Esophagus squamous epithelium (tissue), 5 donors: ENCODE data around the gene NRXN2. TPM values are rescaled to one million over a fixed set of nuclear protein-coding genes. Genes with fewer than 3 reads are reported as not detected.

ENCODE experiments used
- DNase-seq: peaks from one replicate; lab custom pipeline; 2025; lab: John Stamatoyannopoulos, UW
- H3K27ac ChIP-seq, 4 donors: fragments of 200-600 bp; sonication (generic); one replicate each; pipeline ENCODE4 v1.5.1; 2016 to 2019; ENCODE audit warnings: mild to moderate bottlenecking in 1 of 4
- H3K27me3 ChIP-seq, 4 donors: fragments of 200-600 bp; sonication (generic); 1 replicate in 3 of 4; 2 replicates in 1 of 4; pipeline versions ENCODE4 v1.5.1 to v1.6.0; 2017 to 2021; ENCODE audit warnings: antibody characterized with exemption in 1 of 4
- H3K36me3 ChIP-seq, 3 donors: fragments of 200-600 bp; sonication (generic); one replicate each; pipeline ENCODE4 v1.5.1; 2016 to 2019
- H3K4me1 ChIP-seq, 3 donors: fragments of 200-600 bp; sonication (generic); one replicate each; pipeline ENCODE4 v1.5.1; 2017 to 2019
- H3K4me3 ChIP-seq, 4 donors: fragments of 200-600 bp; sonication (generic); 1 replicate in 3 of 4; 2 replicates in 1 of 4; pipeline ENCODE4 v1.5.1; 2016 to 2019; ENCODE audit warnings: mild to moderate bottlenecking in 2 of 4, moderate library complexity in 1 of 4
- H3K9me3 ChIP-seq, 3 donors: fragments of 200-600 bp; sonication (generic); one replicate each; pipeline ENCODE4 v1.5.1; 2016 to 2019
- POLR2A ChIP-seq, 4 donors: fragments of 450-650 bp; IDR thresholded peaks; one replicate each; pipeline ENCODE4 v1.6.1; 2017; ENCODE audit warnings: antibody characterized with exemption in 4 of 4, mild to moderate bottlenecking in 4 of 4, moderate library complexity in 3 of 4
- WGBS, 2 donors: methylation state at CpG; one replicate each; pipeline ENCODE4 v1.1.5; 2018; 5-methylcytosine and 5-hydroxymethylcytosine counted together
- intact Hi-C: fragments of 100-400 bp; cut with DNase I; formaldehyde crosslinking; loops from one replicate; pipeline ENCODE4 v1.15.0; 2022
- total RNA-seq, 4 donors: library from RNA; depleted of rRNA; stranded (reverse); fragments of >200 nt; gene quantifications; one replicate each; pipeline ENCODE4 v1.1.0, GENCODE V29; 2016
- TF ChIP-seq, protein P1 (sequence below), 6 experiments: fragments of 450-650 bp in 4 of 6; fragments of 200-600 bp in 2 of 6; sonication (generic) in 2 of 6; IDR thresholded peaks; one replicate each; pipeline ENCODE4 v1.5.1; 2016 to 2019; ENCODE audit warnings: antibody characterized with exemption in 6 of 6, mild to moderate bottlenecking in 4 of 6, moderate library complexity in 4 of 6
- donor health status: DM: yes; HTN: yes; CAD: no.

NRXN2 gene
- total RNA-seq, 4 donors from 2014 or later: 0.38 TPM; not detected in 3

DNA sequence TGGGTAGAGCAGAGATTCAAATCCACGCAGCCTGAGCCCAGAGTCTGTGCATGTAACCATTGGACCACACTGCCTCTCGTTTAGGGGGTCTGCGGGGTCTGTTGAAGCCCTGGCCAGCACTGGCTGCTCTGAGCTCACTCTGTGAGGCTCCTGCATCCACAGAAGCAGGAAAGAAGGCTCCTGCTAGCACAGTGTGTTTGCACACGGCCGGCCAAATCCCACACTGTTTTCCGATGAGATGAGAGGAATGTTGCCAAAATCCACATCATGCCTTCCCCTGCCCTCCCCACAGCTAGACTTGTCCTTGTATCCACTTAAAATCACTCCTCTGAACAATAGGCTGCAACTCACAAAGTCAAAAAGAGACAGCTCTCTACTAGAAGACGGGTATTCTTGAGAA is 142.6 kb downstream of the NRXN2 start:
- Histone ChIP-seq H3K27me3 (peaks cover 0 to 4% (median 0%) of the 10 kb centered on the region in 4 donors), H3K27ac (no peak overlapping the region), H3K36me3 (no peaks in the 10 kb centered on the region), H3K4me3 (no peak overlapping the region), H3K9me3 (no peaks in the 10 kb centered on the region), H3K4me1 (no peaks in the 10 kb centered on the region)
- TF ChIP-seq, protein P1, sequence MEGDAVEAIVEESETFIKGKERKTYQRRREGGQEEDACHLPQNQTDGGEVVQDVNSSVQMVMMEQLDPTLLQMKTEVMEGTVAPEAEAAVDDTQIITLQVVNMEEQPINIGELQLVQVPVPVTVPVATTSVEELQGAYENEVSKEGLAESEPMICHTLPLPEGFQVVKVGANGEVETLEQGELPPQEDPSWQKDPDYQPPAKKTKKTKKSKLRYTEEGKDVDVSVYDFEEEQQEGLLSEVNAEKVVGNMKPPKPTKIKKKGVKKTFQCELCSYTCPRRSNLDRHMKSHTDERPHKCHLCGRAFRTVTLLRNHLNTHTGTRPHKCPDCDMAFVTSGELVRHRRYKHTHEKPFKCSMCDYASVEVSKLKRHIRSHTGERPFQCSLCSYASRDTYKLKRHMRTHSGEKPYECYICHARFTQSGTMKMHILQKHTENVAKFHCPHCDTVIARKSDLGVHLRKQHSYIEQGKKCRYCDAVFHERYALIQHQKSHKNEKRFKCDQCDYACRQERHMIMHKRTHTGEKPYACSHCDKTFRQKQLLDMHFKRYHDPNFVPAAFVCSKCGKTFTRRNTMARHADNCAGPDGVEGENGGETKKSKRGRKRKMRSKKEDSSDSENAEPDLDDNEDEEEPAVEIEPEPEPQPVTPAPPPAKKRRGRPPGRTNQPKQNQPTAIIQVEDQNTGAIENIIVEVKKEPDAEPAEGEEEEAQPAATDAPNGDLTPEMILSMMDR (IDR thresholded peaks at IDR 0.05): no peak
- TF ChIP-seq POLR2A (IDR thresholded peaks at IDR 0.05): no peak
- intact Hi-C loops: no loop called here
- 25 to 44% methylated on average over 1 to 7 of the region's 7 CpGs for WGBS, 2 donors
- no peak for DNase-seq

DNA sequence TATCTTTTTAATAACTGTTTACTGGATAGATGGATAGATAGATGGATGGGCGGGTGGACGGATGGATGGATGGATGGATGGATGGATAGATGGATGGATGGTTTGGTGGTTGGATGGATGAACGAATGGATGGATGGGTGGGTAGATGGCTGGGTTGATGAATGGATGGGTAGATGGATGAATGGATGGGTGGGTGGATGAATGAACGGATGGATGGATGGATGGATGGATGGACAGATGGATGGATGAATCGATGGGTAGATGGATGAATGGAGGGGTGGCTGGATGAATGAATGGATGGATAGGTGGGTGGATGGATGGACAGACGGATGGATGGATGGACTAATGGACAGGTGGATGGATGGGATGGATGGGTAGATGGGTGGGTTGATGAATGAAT is 145.8 kb downstream of the NRXN2 start:
- no peak overlapping the region for H3K4me3 ChIP-seq
- 86 to 93% methylated on average over 6 of the region's 6 CpGs for WGBS, 2 donors
- no peak for DNase-seq
- no peaks in the 10 kb centered on the region for H3K27me3 ChIP-seq
- intact Hi-C loops: no loop called here
- TF ChIP-seq POLR2A (IDR thresholded peaks at IDR 0.05): no peak
- TF ChIP-seq, protein P1 (IDR thresholded peaks at IDR 0.05): no peak
- H3K27ac ChIP-seq: no peak overlapping the region
- H3K9me3 ChIP-seq: no peaks in the 10 kb centered on the region
- H3K4me1 ChIP-seq: peaks cover 0 to 2% (median 0%) of the 10 kb centered on the region in 3 donors
- H3K36me3 ChIP-seq: no peaks in the 10 kb centered on the region

DNA sequence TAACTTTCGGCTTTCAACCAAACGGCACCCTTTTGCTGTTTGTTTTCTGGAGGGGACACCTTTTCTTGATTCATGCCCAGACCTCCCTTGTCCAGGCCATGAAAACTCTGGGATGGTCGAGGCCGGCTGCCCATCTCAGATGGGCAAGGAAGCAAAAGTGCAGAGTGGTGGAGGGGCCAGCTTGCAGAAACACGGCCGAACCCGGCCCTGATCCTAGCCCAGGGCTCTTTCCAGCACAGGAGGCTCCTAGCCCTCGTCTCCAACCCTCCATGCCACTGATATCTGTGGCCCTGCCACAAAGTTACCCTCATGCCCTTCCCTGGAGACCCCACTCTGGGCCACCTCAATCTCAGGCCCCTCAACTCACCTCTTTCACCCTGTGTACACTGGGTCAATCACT is 150.9 kb downstream of the NRXN2 start:
- no peak for DNase-seq
- no peaks in the 10 kb centered on the region for H3K9me3 ChIP-seq
- H3K4me3 ChIP-seq: no peak overlapping the region
- no peaks in the 10 kb centered on the region for H3K27me3 ChIP-seq
- no peaks in the 10 kb centered on the region for H3K36me3 ChIP-seq
- H3K4me1 ChIP-seq: peaks cover 0 to 14% (median 3%) of the 10 kb centered on the region in 3 donors
- intact Hi-C loops: no loop called here
- H3K27ac ChIP-seq: no peak overlapping the region
- WGBS, 2 donors: 51 to 62% methylated on average over 3 to 6 of the region's 8 CpGs
- TF ChIP-seq, protein P1 (IDR thresholded peaks at IDR 0.05): no peak
- TF ChIP-seq POLR2A (IDR thresholded peaks at IDR 0.05): no peak

- WGBS, 2 donors: 31 to 32% methylated on average over 7 to 18 of the region's 22 CpGs
- DNase-seq: no peak
These were observed 151.4 kb downstream of the NRXN2 start for GRCh38 chr11:64571410-64572091.

DNA sequence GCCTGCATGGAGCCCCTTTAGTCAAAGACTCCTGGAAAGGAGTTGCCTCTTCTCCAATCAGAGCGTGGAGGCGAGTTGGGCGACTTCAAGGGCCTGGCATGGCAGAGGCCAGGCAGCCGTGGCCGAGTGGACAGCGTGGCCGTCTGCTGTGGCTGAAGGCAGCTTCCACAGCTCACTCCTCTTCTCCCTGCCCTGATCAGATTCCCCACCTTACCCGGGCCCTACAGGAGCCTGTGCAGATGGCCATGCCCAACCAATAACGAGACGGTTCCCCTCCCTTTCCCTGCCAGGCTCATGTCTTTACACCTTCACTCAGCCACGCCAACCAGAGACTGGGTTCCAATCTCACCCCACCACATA is 152.0 kb downstream of the NRXN2 start:
- intact Hi-C loops: no loop called here
- Histone ChIP-seq H3K27ac (no peak overlapping the region), H3K36me3 (no peaks in the 10 kb centered on the region), H3K9me3 (no peaks in the 10 kb centered on the region), H3K4me1 (peaks cover 0 to 25% (median 3%) of the 10 kb centered on the region in 3 donors), H3K27me3 (no peaks in the 10 kb centered on the region), H3K4me3 (no peak overlapping the region)
- no peak for DNase-seq
- 83 to 96% methylated on average over 2 to 4 of the region's 11 CpGs for WGBS, 2 donors
- TF ChIP-seq, protein P1 (IDR thresholded peaks at IDR 0.05): no peak

More at GRCh38 chr11:64571410-64572091, 151.4 kb downstream of the NRXN2 start:
- intact Hi-C loops: no loop called here
- Histone ChIP-seq H3K36me3 (no peaks in the 10 kb centered on the region), H3K9me3 (no peaks in the 10 kb centered on the region), H3K4me3 (no peak overlapping the region), H3K27me3 (no peaks in the 10 kb centered on the region), H3K27ac (no peak overlapping the region), H3K4me1 (peaks cover 0 to 20% (median 3%) of the 10 kb centered on the region in 3 donors)
- TF ChIP-seq, protein P1 (IDR thresholded peaks at IDR 0.05): no peak
- no peak for TF ChIP-seq POLR2A (IDR thresholded peaks at IDR 0.05)
